ENCODE results near the gene TUBA3E.
"Not testable (repeated sequence)": the region's sequence is repeated elsewhere in the genome, so short reads cannot be mapped to it uniquely, and the experiment has no call there.

The TUBA3E gene

GRCh38 chr2:130162486-130162885, 35.8 kb downstream of the TUBA3E start:
- H3K4me3 Mint-ChIP-seq; intact Hi-C loops (cut with micrococcal nuclease); H3K27ac Mint-ChIP-seq; H3K27me3 Mint-ChIP-seq; H3K9me3 Mint-ChIP-seq: not testable (repeated sequence)
- Mint-ChIP-seq H3K4me1 (ENCODE audit: low read depth) (peaks cover 11% of the 10 kb centered on the region), H3K36me3 (ENCODE audit: low read depth) (peaks cover 100% of the 10 kb centered on the region)

- intact Hi-C loops (cut with micrococcal nuclease); H3K27me3 Mint-ChIP-seq; H3K27ac Mint-ChIP-seq; H3K4me3 Mint-ChIP-seq; H3K9me3 Mint-ChIP-seq: not testable (repeated sequence)
- Mint-ChIP-seq H3K36me3 (ENCODE audit: low read depth) (peaks cover 100% of the 10 kb centered on the region), H3K4me1 (ENCODE audit: low read depth) (peaks cover 11% of the 10 kb centered on the region)
Measured at GRCh38 chr2:130160838-130161705, 37.2 kb downstream of the TUBA3E start.

- no peaks in the 10 kb centered on the region for H3K27me3 Mint-ChIP-seq
- H3K9me3 Mint-ChIP-seq, result no peaks in the 10 kb centered on the region
- intact Hi-C loops (cut with micrococcal nuclease), result no loop called here
- peaks cover 11% of the 10 kb centered on the region for H3K4me1 Mint-ChIP-seq (ENCODE audit: low read depth)
- no peak overlapping the region for H3K4me3 Mint-ChIP-seq
- no peak overlapping the region for H3K27ac Mint-ChIP-seq
- peaks cover 100% of the 10 kb centered on the region for H3K36me3 Mint-ChIP-seq (ENCODE audit: low read depth)
Measured at GRCh38 chr2:130160131-130160530, 38.1 kb downstream of the TUBA3E start.

- intact Hi-C loops (cut with micrococcal nuclease), result loop anchor here (5.0 kb wide), 1 partner anchor 173 kb away; no protein-coding TSS in a partner anchor
Measured at GRCh38 chr2:130159376-130159775, 38.9 kb downstream of the TUBA3E start.

GRCh38 chr2:130158631-130159030, 39.6 kb downstream of the TUBA3E start:
- intact Hi-C loops (cut with micrococcal nuclease), result loop anchor here (5.0 kb wide), 1 partner anchor 174 kb away; no protein-coding TSS in a partner anchor
- Mint-ChIP-seq H3K9me3 (no peaks in the 10 kb centered on the region), H3K4me1 (ENCODE audit: low read depth) (peaks cover 11% of the 10 kb centered on the region), H3K36me3 (ENCODE audit: low read depth) (peaks cover 100% of the 10 kb centered on the region), H3K4me3 (no peak overlapping the region), H3K27ac (peak overlapping the region; percentile 42), H3K27me3 (no peaks in the 10 kb centered on the region)

More at GRCh38 chr2:130159376-130159775, 38.9 kb downstream of the TUBA3E start:
- peaks cover 100% of the 10 kb centered on the region for H3K36me3 Mint-ChIP-seq (ENCODE audit: low read depth)
- not testable (repeated sequence) for H3K4me3 Mint-ChIP-seq, H3K27ac Mint-ChIP-seq, H3K27me3 Mint-ChIP-seq, H3K9me3 Mint-ChIP-seq
- peaks cover 11% of the 10 kb centered on the region for H3K4me1 Mint-ChIP-seq (ENCODE audit: low read depth)

GRCh38 chr2:130157825-130158514, 40.3 kb downstream of the TUBA3E start:
- Mint-ChIP-seq H3K36me3 (ENCODE audit: low read depth) (peaks cover 100% of the 10 kb centered on the region), H3K27ac (peak overlapping the region; percentile 42), H3K4me1 (ENCODE audit: low read depth) (peaks cover 11% of the 10 kb centered on the region)
- H3K9me3 Mint-ChIP-seq, H3K4me3 Mint-ChIP-seq, H3K27me3 Mint-ChIP-seq: not testable (repeated sequence)
- intact Hi-C loops (cut with micrococcal nuclease), result loop anchor here (5.0 kb wide), 1 partner anchor 174 kb away; no protein-coding TSS in a partner anchor

GRCh38 chr2:130157354-130157753, 40.9 kb downstream of the TUBA3E start:
- H3K4me3 Mint-ChIP-seq, H3K27me3 Mint-ChIP-seq, H3K27ac Mint-ChIP-seq, H3K9me3 Mint-ChIP-seq: not testable (repeated sequence)
- Mint-ChIP-seq H3K36me3 (ENCODE audit: low read depth) (peaks cover 100% of the 10 kb centered on the region), H3K4me1 (ENCODE audit: low read depth) (peaks cover 11% of the 10 kb centered on the region)
- intact Hi-C loops (cut with micrococcal nuclease), result loop anchor here (5.0 kb wide), 1 partner anchor 175 kb away; no protein-coding TSS in a partner anchor

- peaks cover 11% of the 10 kb centered on the region for H3K4me1 Mint-ChIP-seq (ENCODE audit: low read depth)
- peaks cover 100% of the 10 kb centered on the region for H3K36me3 Mint-ChIP-seq (ENCODE audit: low read depth)
- intact Hi-C loops (cut with micrococcal nuclease), result loop anchor here (5.0 kb wide), 1 partner anchor 176 kb away; no protein-coding TSS in a partner anchor
- H3K27ac Mint-ChIP-seq, result no peak overlapping the region
- H3K27me3 Mint-ChIP-seq, result no peaks in the 10 kb centered on the region
- H3K4me3 Mint-ChIP-seq, result no peak overlapping the region
- no peaks in the 10 kb centered on the region for H3K9me3 Mint-ChIP-seq
Measured at GRCh38 chr2:130156624-130157004, 41.6 kb downstream of the TUBA3E start.

GRCh38 chr2:130155956-130156623, 42.1 kb downstream of the TUBA3E start:
- Mint-ChIP-seq H3K36me3 (ENCODE audit: low read depth) (peaks cover 96% of the 10 kb centered on the region), H3K4me1 (ENCODE audit: low read depth) (peaks cover 11% of the 10 kb centered on the region)
- not testable (repeated sequence) for H3K9me3 Mint-ChIP-seq, H3K27ac Mint-ChIP-seq, H3K4me3 Mint-ChIP-seq, H3K27me3 Mint-ChIP-seq
- intact Hi-C loops (cut with micrococcal nuclease), result loop anchor here (5.0 kb wide), 1 partner anchor 176 kb away; no protein-coding TSS in a partner anchor

- intact Hi-C loops (cut with micrococcal nuclease), result loop anchor here (5.0 kb wide), 1 partner anchor 177 kb away; no protein-coding TSS in a partner anchor
- H3K4me1 Mint-ChIP-seq (ENCODE audit: low read depth), result peaks cover 11% of the 10 kb centered on the region
- no peak overlapping the region for H3K27ac Mint-ChIP-seq
- H3K27me3 Mint-ChIP-seq, result no peaks in the 10 kb centered on the region
- H3K9me3 Mint-ChIP-seq, result no peaks in the 10 kb centered on the region
- no peak overlapping the region for H3K4me3 Mint-ChIP-seq
- H3K36me3 Mint-ChIP-seq (ENCODE audit: low read depth), result peaks cover 92% of the 10 kb centered on the region
Measured at GRCh38 chr2:130154773-130155765, 43.2 kb downstream of the TUBA3E start.

GRCh38 chr2:130154423-130154770, 43.8 kb downstream of the TUBA3E start:
- intact Hi-C loops (cut with micrococcal nuclease); H3K4me3 Mint-ChIP-seq; H3K9me3 Mint-ChIP-seq; H3K27ac Mint-ChIP-seq; H3K27me3 Mint-ChIP-seq: not testable (repeated sequence)
- peaks cover 85% of the 10 kb centered on the region for H3K36me3 Mint-ChIP-seq (ENCODE audit: low read depth)
- H3K4me1 Mint-ChIP-seq (ENCODE audit: low read depth), result peaks cover 11% of the 10 kb centered on the region

- intact Hi-C loops (cut with micrococcal nuclease); H3K9me3 Mint-ChIP-seq; H3K27ac Mint-ChIP-seq; H3K4me3 Mint-ChIP-seq; H3K27me3 Mint-ChIP-seq: not testable (repeated sequence)
- Mint-ChIP-seq H3K4me1 (ENCODE audit: low read depth) (peaks cover 11% of the 10 kb centered on the region), H3K36me3 (ENCODE audit: low read depth) (peaks cover 80% of the 10 kb centered on the region)
Measured at GRCh38 chr2:130153721-130154422, 44.4 kb downstream of the TUBA3E start.
